NCI-H510A treated with DMSO at 0.1 percent for 48 hours (cell line): ENCODE results near the gene STEAP3.

Experiments used
- DNase-seq: peaks from one replicate; lab custom pipeline; 2025; lab: John Stamatoyannopoulos, UW

The STEAP3 gene

DNA sequence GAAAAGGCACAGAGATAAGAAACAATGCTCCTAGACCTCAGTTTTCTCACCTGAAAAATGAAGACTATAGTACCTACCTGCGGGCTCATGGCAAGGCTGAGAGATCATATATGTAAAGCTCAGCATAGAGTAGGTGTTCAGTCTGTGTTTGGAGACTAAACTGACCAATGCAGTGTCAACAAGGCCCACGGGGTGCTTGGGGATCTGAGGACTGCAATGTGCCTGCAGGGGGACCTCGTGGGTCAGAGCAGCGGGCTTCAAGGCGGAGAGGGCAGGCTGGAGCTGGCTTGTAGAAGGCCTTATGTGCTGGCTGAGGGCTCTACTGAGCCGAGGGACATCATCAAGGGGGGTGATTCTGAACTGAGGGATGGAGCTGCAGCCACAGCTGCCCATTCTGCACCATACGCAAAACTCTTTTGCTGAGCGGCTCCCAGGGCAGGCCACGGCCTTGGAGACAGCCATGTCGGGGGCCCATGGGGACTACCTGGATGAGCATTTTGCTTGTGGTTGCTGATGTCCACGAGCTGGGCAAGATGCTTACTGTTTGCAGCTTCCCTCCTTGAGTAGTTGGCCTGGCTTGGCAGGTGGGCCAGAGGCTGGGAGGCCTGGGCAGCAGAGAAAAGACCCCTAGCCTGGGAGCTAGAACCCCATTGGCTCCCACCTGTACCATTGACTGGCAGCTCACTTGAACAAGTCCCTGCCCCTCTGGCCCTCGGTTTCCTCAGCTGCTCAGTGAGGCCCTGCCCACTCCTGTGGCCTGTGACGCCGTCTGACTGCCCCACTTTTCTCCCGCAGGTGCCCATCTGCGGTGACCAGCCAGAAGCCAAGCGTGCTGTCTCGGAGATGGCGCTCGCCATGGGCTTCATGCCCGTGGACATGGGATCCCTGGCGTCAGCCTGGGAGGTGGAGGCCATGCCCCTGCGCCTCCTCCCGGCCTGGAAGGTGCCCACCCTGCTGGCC is 23.5 kb downstream of the STEAP3 start:
- DNase-seq: no peak

DNA sequence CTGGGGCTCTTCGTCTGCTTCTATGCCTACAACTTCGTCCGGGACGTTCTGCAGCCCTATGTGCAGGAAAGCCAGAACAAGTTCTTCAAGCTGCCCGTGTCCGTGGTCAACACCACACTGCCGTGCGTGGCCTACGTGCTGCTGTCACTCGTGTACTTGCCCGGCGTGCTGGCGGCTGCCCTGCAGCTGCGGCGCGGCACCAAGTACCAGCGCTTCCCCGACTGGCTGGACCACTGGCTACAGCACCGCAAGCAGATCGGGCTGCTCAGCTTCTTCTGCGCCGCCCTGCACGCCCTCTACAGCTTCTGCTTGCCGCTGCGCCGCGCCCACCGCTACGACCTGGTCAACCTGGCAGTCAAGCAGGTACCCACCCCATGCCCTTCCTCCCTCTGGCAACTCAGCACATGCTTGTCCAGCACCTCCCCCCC is 24.2 kb downstream of the STEAP3 start:
- DNase-seq: no peak

DNA sequence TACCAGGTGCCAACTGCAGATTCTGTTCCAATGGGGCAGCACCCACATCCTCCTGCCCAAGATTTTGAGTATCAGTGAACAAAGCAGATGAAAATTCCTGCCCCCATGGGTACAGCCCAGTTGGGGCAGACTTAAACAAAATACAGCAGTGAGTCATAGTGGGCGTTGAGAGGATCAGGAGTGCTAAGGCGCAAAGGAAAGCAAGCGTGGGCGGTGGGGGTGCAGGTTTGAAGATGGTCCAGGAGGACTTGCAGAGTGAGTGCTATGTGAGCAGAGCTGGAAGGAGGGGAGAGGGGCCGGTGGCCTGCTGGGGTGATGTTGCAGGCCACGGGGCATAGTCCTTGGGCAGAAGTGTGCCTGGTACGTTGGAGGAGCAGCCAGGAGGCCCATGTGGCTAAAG is 24.7 kb downstream of the STEAP3 start:
- no peak for DNase-seq

DNA sequence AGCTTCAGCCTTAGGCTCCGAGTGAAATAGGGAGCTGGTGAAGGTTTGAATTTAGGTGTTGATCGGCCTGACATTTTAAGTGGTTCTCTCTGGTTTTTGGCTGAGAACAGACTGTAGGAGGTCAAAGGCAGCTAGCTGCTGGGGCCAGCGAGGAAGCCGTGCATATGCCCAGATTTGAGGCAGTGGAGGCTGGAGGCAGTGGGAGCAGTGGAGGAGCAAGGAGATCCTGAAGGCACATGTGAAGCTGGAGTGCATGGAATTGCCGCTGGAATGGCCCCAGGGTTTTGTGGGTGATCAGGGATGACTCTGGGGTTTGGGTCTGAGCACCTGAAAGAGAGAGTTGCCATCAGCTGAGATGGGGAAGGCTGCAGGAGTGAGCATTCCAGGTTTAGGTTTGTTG is 25.1 kb downstream of the STEAP3 start:
- DNase-seq: no peak

DNA sequence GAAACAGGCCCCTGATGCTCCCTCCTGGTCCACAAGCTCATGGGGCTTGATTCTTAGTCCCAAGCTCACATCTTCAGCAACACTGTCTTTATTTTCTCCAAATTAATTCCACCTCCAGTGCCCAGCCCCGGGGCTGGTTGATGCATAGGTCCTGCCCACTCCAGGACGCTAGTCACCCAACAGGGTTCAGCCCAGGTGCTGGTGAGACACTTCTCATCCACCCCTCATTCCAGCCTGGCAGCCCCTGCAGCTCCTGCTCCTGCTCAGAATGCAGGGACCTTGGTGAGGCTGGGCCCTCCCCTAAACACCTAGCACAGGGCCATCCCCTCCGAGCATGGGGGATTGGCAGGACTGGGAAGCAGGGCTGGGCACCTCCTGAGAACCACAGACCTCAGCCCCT is 25.7 kb downstream of the STEAP3 start:
- DNase-seq: no peak

GRCh38 chr2:119249855-119250717 is 26.5 kb downstream of the STEAP3 start:
- no peak for DNase-seq

- DNase-seq: no peak
Observed at GRCh38 chr2:119250718-119251290, 27.2 kb downstream of the STEAP3 start.

GRCh38 chr2:119251652-119252051 is 28.0 kb downstream of the STEAP3 start:
- no peak for DNase-seq

- no peak for DNase-seq
Observed at GRCh38 chr2:119252186-119253113, 28.8 kb downstream of the STEAP3 start.

- no peak for DNase-seq
Observed at GRCh38 chr2:119253114-119253702, 29.6 kb downstream of the STEAP3 start.

- DNase-seq: no peak
Observed at GRCh38 chr2:119253760-119254600, 30.3 kb downstream of the STEAP3 start.

DNA sequence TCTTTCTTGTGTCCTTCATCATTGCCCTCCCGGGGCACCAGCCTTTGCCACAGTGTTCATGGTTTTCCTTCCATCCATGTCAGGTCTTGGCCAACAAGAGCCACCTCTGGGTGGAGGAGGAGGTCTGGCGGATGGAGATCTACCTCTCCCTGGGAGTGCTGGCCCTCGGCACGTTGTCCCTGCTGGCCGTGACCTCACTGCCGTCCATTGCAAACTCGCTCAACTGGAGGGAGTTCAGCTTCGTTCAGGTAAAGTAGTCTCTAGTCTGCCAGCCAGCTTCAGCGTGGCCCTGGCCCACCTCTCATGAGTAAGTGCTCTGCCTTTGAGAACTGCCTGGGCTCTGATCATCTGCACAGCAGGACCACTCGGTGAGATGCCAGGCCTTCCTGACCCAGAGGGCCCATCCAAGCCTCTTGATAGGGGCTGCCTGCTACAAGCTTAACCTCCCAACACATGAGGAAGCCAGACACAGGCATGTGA is 31.0 kb downstream of the STEAP3 start:
- no peak for DNase-seq

DNA sequence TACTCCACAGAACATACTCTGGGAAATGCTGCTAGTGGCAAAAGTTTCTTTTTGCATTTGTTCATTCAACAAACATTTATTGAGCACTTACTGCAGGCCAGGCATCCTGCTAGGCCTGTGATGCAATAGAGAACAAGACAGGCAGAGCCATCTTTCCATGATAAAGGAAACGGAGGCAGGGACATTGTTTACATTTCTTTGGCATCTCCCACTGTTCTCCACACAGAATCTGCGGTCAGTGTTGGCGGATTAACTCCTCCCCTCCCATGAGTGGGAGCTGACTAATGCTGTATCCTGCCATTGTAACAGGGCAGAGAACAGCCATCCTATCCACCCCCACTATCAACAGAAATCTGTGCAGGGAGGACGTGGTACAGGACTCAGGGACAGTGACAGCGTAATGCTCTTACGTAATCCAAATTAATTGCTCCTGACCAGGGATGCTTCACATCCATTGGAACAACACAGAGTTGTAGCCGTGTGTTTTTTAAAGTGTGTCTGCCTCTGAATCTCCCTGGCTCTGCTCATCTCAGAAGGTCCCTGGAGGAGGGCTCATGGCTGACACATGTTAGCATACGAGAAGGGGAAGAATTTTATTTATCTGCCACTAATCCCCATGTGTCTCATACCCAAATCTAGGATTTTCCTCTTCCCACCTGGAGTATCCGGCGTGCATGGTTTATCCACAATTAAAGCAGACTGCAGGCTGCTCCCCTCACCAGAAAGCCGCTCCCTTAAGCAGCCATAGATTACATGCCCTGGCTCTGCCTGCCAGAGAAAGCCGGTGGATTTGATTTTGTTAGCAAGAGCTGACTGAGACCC is 32.3 kb downstream of the STEAP3 start:
- DNase-seq: no peak

DNA sequence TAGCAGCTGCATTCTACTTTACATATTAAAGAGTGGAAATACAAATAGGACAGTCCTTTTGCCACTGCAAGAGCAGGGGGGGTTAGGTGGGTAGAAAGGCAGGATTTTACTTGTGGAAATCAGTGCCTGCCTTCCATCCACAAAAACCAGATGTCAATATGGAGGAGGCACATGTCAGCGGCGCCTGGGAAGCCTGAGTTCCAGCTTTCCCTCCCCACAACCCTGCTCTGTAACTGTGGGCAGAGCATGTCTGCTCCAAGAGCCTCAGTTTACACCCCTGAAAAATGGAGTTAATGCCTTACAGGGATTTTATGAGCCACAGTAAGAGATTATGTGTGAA is 32.9 kb downstream of the STEAP3 start:
- no peak for DNase-seq

DNA sequence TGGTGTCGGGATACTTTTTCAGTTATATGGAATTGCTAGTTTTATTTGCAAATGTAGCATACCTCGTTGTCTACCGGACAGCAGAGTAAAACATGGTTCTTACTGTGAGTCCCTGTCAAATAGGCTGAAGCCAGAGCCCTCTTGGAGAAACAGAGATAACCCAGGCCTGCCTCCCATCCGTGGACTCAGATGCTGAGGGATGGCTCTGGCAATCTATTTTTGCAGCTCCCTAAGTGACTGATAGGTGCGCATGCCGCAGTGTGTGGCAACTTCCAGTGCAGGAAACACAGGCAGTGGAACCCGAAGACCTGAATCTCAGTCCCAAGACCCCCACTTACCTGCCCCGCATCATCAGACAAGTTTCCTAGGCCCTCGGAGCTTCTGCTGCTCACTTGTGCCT is 33.6 kb downstream of the STEAP3 start:
- DNase-seq: no peak

DNA sequence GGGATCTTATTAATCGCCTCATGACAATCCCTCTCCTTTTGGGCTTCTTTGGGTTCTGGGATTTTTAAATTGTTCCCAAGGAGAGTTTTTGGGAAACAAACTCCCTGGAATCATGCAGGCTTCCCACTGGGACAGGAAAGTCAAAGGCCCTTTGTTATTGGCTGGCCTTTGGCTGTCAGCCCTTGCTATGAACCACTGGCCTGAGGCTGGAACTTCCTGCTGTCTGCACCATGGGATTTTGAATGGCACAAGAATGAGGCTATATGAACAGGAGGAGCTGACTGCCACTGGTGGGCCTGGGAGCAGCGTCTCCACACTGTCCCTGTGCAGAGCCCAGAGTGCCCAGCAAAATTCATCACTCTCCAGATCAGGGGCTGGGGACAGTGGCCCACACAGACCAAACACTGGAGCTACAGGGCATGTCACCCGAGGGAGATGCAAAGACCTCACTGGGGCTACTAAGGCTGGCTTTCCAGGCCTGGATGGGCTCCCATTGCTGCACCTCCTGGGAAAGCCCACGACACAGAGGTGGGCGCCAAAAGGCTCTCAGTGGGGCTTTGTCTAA is 35.7 kb downstream of the STEAP3 start:
- DNase-seq: no peak

- DNase-seq: no peak
Observed at GRCh38 chr2:119260646-119261492, 37.2 kb downstream of the STEAP3 start.
